Thyroid gland (tissue), 4 donors: ENCODE results near the gene RSPH9. TPM values are rescaled to one million over a fixed set of nuclear protein-coding genes. Genes with fewer than 3 reads are reported as not detected.

ENCODE experiments used
- DNase-seq, 2 donors: peaks; one replicate each; pipeline ENCODE4 v3.0.0-alpha.2; 2019
- H3K27ac ChIP-seq, 3 donors: fragments of 200-600 bp; sonication (generic); 1 replicate in 2 of 3; 2 replicates in 1 of 3; pipeline ENCODE4 v1.5.1; 2016 to 2019; ENCODE audit warnings: mild to moderate bottlenecking in 1 of 3, moderate library complexity in 1 of 3
- H3K27me3 ChIP-seq: fragments of 200-600 bp; sonication (generic); one replicate; pipeline ENCODE4 v1.5.1; 2019
- H3K36me3 ChIP-seq, 2 donors: fragments of 200-600 bp; sonication (generic); one replicate each; pipeline ENCODE4 v1.5.1; 2016 to 2019
- H3K4me1 ChIP-seq, 2 donors: fragments of 200-600 bp; sonication (generic); one replicate each; pipeline ENCODE4 v1.5.1; 2017 to 2019
- H3K4me3 ChIP-seq, 3 donors: fragments of 200-600 bp; sonication (generic); replicated peaks in 1 of 3; 1 replicate in 2 of 3; 2 replicates in 1 of 3; pipeline ENCODE4 v1.5.1; 2016; ENCODE audit warnings: mild to moderate bottlenecking in 1 of 3
- H3K9me3 ChIP-seq: fragments of 200-600 bp; sonication (generic); one replicate; pipeline ENCODE4 v1.5.1; 2017
- CTCF ChIP-seq, 6 experiments: fragments of 200-600 bp in 3 of 6; fragments of 450-650 bp in 3 of 6; sonication (generic) in 3 of 6; IDR thresholded peaks; one replicate each; pipeline ENCODE4 v1.5.1; 2016 to 2019; ENCODE audit warnings: antibody characterized with exemption in 6 of 6, mild to moderate bottlenecking in 2 of 6, inconsistent platforms in 1 of 6, moderate library complexity in 1 of 6
- POLR2A ChIP-seq, 2 donors: fragments of 450-650 bp; IDR thresholded peaks; one replicate each; pipeline ENCODE4 v1.6.1; 2017; ENCODE audit warnings: antibody characterized with exemption in 2 of 2, mild to moderate bottlenecking in 2 of 2, moderate library complexity in 1 of 2
- WGBS, 2 donors: methylation state at CpG; one replicate each; pipeline ENCODE4 v1.1.5; 2017; 5-methylcytosine and 5-hydroxymethylcytosine counted together
- intact Hi-C: fragments of 100-400 bp; cut with DNase I; formaldehyde crosslinking; loops from one replicate; pipeline ENCODE4 v1.15.1; 2023
- total RNA-seq, 4 donors: library from RNA; depleted of rRNA; stranded (reverse); fragments of >200 nt; gene quantifications; one replicate each; pipeline ENCODE4 v1.2.3, GENCODE V29; 2016

The RSPH9 gene
- total RNA-seq, 4 donors from 2014 or later, result 0.13 TPM; not detected in 3

- 4 to 12% methylated on average over 2 of the region's 2 CpGs for WGBS, 2 donors
- Histone ChIP-seq H3K27ac (peak overlapping the region; percentile 74 to 95 (median 94)), H3K4me3 (no peak overlapping the region), H3K36me3 (no peaks in the 10 kb centered on the region), H3K4me1 (peaks cover 47 to 77% of the 10 kb centered on the region in 2 donors), H3K9me3 (no peaks in the 10 kb centered on the region), H3K27me3 (no peaks in the 10 kb centered on the region)
- no peak for TF ChIP-seq POLR2A (IDR thresholded peaks at IDR 0.05)
- TF ChIP-seq CTCF (IDR thresholded peaks at IDR 0.05), result no peak
- intact Hi-C loops, result no loop called here
- DNase-seq, result no peak
Observed at GRCh38 chr6:43702171-43702533, 57.3 kb downstream of the RSPH9 start.

- 23 to 32% methylated on average over 15 of the region's 15 CpGs for WGBS, 2 donors
- TF ChIP-seq POLR2A (IDR thresholded peaks at IDR 0.05) (peak in 1 of 2 donors; percentile 58), CTCF (IDR thresholded peaks at IDR 0.05) (no peak)
Observed at GRCh38 chr6:43702534-43703440, 58.0 kb downstream of the RSPH9 start.

GRCh38 chr6:43703512-43704429, 58.9 kb downstream of the RSPH9 start:
- WGBS, 2 donors, result 90 to 93% methylated on average over 8 of the region's 8 CpGs
- intact Hi-C loops, result no loop called here
- no peak for DNase-seq
- no peaks in the 10 kb centered on the region for H3K36me3 ChIP-seq
- peaks cover 37 to 72% of the 10 kb centered on the region in 2 donors for H3K4me1 ChIP-seq
- H3K9me3 ChIP-seq, result no peaks in the 10 kb centered on the region
- no peak overlapping the region for H3K4me3 ChIP-seq
- no peaks in the 10 kb centered on the region for H3K27me3 ChIP-seq
- TF ChIP-seq POLR2A (IDR thresholded peaks at IDR 0.05), result no peak
- H3K27ac ChIP-seq, result peak overlapping the region in 2 of 3 donors; percentile 74 to 94

More at GRCh38 chr6:43702534-43703440, 58.0 kb downstream of the RSPH9 start:
- Histone ChIP-seq H3K27ac (peak overlapping the region; percentile 74 to 95 (median 94)), H3K9me3 (no peaks in the 10 kb centered on the region), H3K36me3 (no peaks in the 10 kb centered on the region), H3K4me3 (no peak overlapping the region), H3K4me1 (peaks cover 47 to 77% of the 10 kb centered on the region in 2 donors), H3K27me3 (no peaks in the 10 kb centered on the region)
- intact Hi-C loops, result no loop called here
- DNase-seq, result peak; percentile 95 to 96

GRCh38 chr6:43705996-43706395, 61.2 kb downstream of the RSPH9 start:
- 55 to 63% methylated on average over 3 of the region's 3 CpGs for WGBS, 2 donors
- H3K4me3 ChIP-seq, result no peak overlapping the region
- no peaks in the 10 kb centered on the region for H3K27me3 ChIP-seq
- no peaks in the 10 kb centered on the region for H3K36me3 ChIP-seq
- peak overlapping the region; percentile 40 to 94 (median 62) for H3K27ac ChIP-seq
- intact Hi-C loops, result no loop called here
- H3K9me3 ChIP-seq, result no peaks in the 10 kb centered on the region
- TF ChIP-seq CTCF (IDR thresholded peaks at IDR 0.05), result no peak
- no peak for TF ChIP-seq POLR2A (IDR thresholded peaks at IDR 0.05)
- DNase-seq, result no peak
- H3K4me1 ChIP-seq, result peaks cover 30 to 62% of the 10 kb centered on the region in 2 donors

GRCh38 chr6:43706788-43707187, 62.0 kb downstream of the RSPH9 start:
- H3K36me3 ChIP-seq, result no peaks in the 10 kb centered on the region
- peaks cover 25 to 54% of the 10 kb centered on the region in 2 donors for H3K4me1 ChIP-seq
- no peak for TF ChIP-seq POLR2A (IDR thresholded peaks at IDR 0.05)
- TF ChIP-seq CTCF (IDR thresholded peaks at IDR 0.05), result no peak
- no peak overlapping the region for H3K4me3 ChIP-seq
- intact Hi-C loops, result no loop called here
- no peak for DNase-seq
- H3K27me3 ChIP-seq, result no peaks in the 10 kb centered on the region
- no peaks in the 10 kb centered on the region for H3K9me3 ChIP-seq
- peak overlapping the region in 1 of 3 donors; percentile 94 for H3K27ac ChIP-seq
- WGBS, 2 donors, result 81 to 85% methylated on average over 7 to 8 of the region's 8 CpGs
